K562 (cell line): Measurements from ENCODE around the gene SCYL1. TPM values are rescaled to one million over a fixed set of nuclear protein-coding genes. Genes with fewer than 3 reads are reported as not detected.
A peak's percentile ranks its signal among the peaks of the same experiment; 100 is the strongest.

Experiments used
- ASH1L ChIP-seq: fragments of 450-650 bp; IDR thresholded peaks from 2 replicates; pipeline ENCODE4 v1.6.1; 2018; ENCODE audit warnings: borderline replicate concordance, mild to moderate bottlenecking, low read depth; ENCODE audit not compliant: partially characterized antibody
- BCOR ChIP-seq: fragments of 450-650 bp; IDR thresholded peaks from 2 replicates; pipeline ENCODE4 v1.6.1; 2016
- EZH2 ChIP-seq: IDR thresholded peaks from 2 replicates; pipeline ENCODE4 v1.6.1; 2012; ENCODE audit warnings: low read depth, mild to moderate bottlenecking, inconsistent platforms, low read length, borderline replicate concordance
- NFXL1 ChIP-seq: fragments of 450-650 bp; formaldehyde crosslinking; IDR thresholded peaks from 2 replicates; pipeline ENCODE4 v1.4.0; 2021; ENCODE audit warnings: mild to moderate bottlenecking
- PHF21A ChIP-seq: fragments of 450-650 bp; IDR thresholded peaks from 2 replicates; pipeline ENCODE4 v1.6.1; 2017; ENCODE audit warnings: low read depth, borderline replicate concordance
- RFX7 ChIP-seq: fragments of 250-450 bp; sonication (Bioruptor Pico); IDR thresholded peaks from 2 replicates; pipeline ENCODE4 v1.5.1; 2021; ENCODE audit warnings: mild to moderate bottlenecking
- ZNF561 ChIP-seq: fragments of 450-650 bp; formaldehyde crosslinking; conservative IDR thresholded peaks from 2 replicates; pipeline ENCODE4 v1.4.0; 2020; ENCODE audit warnings: mild to moderate bottlenecking, moderate library complexity
- ZNF717 ChIP-seq: fragments of 250-450 bp; sonication (Bioruptor Pico); IDR thresholded peaks from 2 replicates; pipeline ENCODE4 v1.5.0; 2021
- polyA plus RNA-seq, 8 experiments: library from polyadenylated mRNA; depleted of rRNA in 4 of 8; stranded (reverse) in 5 of 8; unstranded in 3 of 8; fragments of >200 nt; fragmentation: Nextera tagmentation in 2 of 8; fragmentation: Illumina TruSeq in 1 of 8; extraction: Ambion mirVana in 2 of 8; extraction: Trizol in 1 of 8; gene quantifications; 2 replicates each; pipeline versions ENCODE4 v1.2.1 to v1.2.3, GENCODE V29; 2011 to 2014; ENCODE audit warnings: inconsistent platforms in 1 of 8, missing spikeins in 1 of 8
- total RNA-seq, 7 experiments: library from RNA; depleted of rRNA in 6 of 7; stranded (reverse); fragments of >200 nt in 6 of 7; fragmentation: Illumina TruSeq in 2 of 7; extraction: Trizol in 2 of 7; gene quantifications; 2 replicates each; pipeline versions ENCODE4 v1.2.1 to v1.2.3, GENCODE V29; 2011 to 2021; ENCODE audit warnings: low replicate concordance in 1 of 7
- TF ChIP-seq, protein P1 (sequence below): fragments of 450-650 bp; IDR thresholded peaks from 2 replicates; pipeline ENCODE4 v1.6.1; 2016; ENCODE audit warnings: borderline replicate concordance
- TF ChIP-seq, protein P2 (sequence below): fragments of 250-450 bp; sonication (Bioruptor Pico); IDR thresholded peaks from 2 replicates; pipeline ENCODE4 v1.4.0; 2020; ENCODE audit warnings: mild to moderate bottlenecking, moderate library complexity
- TF ChIP-seq, protein P3 (sequence below): fragments of 450-650 bp; IDR thresholded peaks from 2 replicates; pipeline ENCODE4 v1.6.1; 2016; ENCODE audit warnings: mild to moderate bottlenecking, moderate library complexity

SCYL1 gene
- total and polyA plus RNA-seq, 9 of the 15 experiments (the other 6 are each of a cell fraction or from before 2014, with no cell fraction given), result 1.9 to 145 (median 57.6) TPM

DNA sequence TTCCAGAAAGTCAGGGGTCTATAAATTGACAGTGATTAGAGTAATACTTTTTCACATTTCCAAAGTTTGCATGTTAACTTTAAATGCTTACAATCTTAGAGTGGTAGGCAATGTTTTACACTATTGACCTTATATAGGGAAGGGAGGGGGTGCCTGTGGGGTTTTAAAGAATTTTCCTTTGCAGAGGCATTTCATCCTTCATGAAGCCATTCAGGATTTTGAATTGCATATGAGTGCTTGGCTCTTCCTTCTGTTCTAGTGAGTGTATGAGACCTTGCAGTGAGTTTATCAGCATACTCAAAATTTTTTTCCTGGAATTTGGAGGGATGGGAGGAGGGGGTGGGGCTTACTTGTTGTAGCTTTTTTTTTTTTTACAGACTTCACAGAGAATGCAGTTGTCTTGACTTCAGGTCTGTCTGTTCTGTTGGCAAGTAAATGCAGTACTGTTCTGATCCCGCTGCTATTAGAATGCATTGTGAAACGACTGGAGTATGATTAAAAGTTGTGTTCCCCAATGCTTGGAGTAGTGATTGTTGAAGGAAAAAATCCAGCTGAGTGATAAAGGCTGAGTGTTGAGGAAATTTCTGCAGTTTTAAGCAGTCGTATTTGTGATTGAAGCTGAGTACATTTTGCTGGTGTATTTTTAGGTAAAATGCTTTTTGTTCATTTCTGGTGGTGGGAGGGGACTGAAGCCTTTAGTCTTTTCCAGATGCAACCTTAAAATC is 20.8 kb upstream of the SCYL1 start (continued):
- TF ChIP-seq, protein P1, sequence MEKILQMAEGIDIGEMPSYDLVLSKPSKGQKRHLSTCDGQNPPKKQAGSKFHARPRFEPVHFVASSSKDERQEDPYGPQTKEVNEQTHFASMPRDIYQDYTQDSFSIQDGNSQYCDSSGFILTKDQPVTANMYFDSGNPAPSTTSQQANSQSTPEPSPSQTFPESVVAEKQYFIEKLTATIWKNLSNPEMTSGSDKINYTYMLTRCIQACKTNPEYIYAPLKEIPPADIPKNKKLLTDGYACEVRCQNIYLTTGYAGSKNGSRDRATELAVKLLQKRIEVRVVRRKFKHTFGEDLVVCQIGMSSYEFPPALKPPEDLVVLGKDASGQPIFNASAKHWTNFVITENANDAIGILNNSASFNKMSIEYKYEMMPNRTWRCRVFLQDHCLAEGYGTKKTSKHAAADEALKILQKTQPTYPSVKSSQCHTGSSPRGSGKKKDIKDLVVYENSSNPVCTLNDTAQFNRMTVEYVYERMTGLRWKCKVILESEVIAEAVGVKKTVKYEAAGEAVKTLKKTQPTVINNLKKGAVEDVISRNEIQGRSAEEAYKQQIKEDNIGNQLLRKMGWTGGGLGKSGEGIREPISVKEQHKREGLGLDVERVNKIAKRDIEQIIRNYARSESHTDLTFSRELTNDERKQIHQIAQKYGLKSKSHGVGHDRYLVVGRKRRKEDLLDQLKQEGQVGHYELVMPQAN, result peak; percentile 39; the same call in 1 of the 2 replicates
- peak; percentile 87 for TF ChIP-seq ZNF717 (CRISPR knock-in tag)
- TF ChIP-seq, protein P2, sequence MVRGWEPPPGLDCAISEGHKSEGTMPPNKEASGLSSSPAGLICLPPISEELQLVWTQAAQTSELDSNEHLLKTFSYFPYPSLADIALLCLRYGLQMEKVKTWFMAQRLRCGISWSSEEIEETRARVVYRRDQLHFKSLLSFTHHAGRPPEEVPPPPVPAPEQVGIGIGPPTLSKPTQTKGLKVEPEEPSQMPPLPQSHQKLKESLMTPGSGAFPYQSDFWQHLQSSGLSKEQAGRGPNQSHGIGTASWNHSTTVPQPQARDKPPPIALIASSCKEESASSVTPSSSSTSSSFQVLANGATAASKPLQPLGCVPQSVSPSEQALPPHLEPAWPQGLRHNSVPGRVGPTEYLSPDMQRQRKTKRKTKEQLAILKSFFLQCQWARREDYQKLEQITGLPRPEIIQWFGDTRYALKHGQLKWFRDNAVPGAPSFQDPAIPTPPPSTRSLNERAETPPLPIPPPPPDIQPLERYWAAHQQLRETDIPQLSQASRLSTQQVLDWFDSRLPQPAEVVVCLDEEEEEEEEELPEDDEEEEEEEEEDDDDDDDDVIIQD (CRISPR knock-in tag), result no peak
- TF ChIP-seq ASH1L, result no peak
- peak; percentile 33; the same call in 1 of the 2 replicates for TF ChIP-seq ZNF561
- TF ChIP-seq, protein P3, sequence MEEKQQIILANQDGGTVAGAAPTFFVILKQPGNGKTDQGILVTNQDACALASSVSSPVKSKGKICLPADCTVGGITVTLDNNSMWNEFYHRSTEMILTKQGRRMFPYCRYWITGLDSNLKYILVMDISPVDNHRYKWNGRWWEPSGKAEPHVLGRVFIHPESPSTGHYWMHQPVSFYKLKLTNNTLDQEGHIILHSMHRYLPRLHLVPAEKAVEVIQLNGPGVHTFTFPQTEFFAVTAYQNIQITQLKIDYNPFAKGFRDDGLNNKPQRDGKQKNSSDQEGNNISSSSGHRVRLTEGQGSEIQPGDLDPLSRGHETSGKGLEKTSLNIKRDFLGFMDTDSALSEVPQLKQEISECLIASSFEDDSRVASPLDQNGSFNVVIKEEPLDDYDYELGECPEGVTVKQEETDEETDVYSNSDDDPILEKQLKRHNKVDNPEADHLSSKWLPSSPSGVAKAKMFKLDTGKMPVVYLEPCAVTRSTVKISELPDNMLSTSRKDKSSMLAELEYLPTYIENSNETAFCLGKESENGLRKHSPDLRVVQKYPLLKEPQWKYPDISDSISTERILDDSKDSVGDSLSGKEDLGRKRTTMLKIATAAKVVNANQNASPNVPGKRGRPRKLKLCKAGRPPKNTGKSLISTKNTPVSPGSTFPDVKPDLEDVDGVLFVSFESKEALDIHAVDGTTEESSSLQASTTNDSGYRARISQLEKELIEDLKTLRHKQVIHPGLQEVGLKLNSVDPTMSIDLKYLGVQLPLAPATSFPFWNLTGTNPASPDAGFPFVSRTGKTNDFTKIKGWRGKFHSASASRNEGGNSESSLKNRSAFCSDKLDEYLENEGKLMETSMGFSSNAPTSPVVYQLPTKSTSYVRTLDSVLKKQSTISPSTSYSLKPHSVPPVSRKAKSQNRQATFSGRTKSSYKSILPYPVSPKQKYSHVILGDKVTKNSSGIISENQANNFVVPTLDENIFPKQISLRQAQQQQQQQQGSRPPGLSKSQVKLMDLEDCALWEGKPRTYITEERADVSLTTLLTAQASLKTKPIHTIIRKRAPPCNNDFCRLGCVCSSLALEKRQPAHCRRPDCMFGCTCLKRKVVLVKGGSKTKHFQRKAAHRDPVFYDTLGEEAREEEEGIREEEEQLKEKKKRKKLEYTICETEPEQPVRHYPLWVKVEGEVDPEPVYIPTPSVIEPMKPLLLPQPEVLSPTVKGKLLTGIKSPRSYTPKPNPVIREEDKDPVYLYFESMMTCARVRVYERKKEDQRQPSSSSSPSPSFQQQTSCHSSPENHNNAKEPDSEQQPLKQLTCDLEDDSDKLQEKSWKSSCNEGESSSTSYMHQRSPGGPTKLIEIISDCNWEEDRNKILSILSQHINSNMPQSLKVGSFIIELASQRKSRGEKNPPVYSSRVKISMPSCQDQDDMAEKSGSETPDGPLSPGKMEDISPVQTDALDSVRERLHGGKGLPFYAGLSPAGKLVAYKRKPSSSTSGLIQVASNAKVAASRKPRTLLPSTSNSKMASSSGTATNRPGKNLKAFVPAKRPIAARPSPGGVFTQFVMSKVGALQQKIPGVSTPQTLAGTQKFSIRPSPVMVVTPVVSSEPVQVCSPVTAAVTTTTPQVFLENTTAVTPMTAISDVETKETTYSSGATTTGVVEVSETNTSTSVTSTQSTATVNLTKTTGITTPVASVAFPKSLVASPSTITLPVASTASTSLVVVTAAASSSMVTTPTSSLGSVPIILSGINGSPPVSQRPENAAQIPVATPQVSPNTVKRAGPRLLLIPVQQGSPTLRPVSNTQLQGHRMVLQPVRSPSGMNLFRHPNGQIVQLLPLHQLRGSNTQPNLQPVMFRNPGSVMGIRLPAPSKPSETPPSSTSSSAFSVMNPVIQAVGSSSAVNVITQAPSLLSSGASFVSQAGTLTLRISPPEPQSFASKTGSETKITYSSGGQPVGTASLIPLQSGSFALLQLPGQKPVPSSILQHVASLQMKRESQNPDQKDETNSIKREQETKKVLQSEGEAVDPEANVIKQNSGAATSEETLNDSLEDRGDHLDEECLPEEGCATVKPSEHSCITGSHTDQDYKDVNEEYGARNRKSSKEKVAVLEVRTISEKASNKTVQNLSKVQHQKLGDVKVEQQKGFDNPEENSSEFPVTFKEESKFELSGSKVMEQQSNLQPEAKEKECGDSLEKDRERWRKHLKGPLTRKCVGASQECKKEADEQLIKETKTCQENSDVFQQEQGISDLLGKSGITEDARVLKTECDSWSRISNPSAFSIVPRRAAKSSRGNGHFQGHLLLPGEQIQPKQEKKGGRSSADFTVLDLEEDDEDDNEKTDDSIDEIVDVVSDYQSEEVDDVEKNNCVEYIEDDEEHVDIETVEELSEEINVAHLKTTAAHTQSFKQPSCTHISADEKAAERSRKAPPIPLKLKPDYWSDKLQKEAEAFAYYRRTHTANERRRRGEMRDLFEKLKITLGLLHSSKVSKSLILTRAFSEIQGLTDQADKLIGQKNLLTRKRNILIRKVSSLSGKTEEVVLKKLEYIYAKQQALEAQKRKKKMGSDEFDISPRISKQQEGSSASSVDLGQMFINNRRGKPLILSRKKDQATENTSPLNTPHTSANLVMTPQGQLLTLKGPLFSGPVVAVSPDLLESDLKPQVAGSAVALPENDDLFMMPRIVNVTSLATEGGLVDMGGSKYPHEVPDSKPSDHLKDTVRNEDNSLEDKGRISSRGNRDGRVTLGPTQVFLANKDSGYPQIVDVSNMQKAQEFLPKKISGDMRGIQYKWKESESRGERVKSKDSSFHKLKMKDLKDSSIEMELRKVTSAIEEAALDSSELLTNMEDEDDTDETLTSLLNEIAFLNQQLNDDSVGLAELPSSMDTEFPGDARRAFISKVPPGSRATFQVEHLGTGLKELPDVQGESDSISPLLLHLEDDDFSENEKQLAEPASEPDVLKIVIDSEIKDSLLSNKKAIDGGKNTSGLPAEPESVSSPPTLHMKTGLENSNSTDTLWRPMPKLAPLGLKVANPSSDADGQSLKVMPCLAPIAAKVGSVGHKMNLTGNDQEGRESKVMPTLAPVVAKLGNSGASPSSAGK, result no peak
- TF ChIP-seq NFXL1, result peak; percentile 93
- no peak for TF ChIP-seq EZH2
- TF ChIP-seq BCOR, result no peak
- peak; percentile 90 for TF ChIP-seq RFX7 (CRISPR knock-in tag)
- TF ChIP-seq PHF21A, result no peak
